Esophagus mucosa (tissue), 1 donor: Measurements from ENCODE around the gene BOK. TPM values are rescaled to one million over a fixed set of nuclear protein-coding genes. Genes with fewer than 3 reads are reported as not detected.
A peak's percentile ranks its signal among the peaks of the same experiment; 100 is the strongest.

Experiments used
- ATAC-seq: fragments of 200-7000 bp; cut with Tn5 transposase; one replicate; pipeline ENCODE4 v1.9.1; 2020
- total RNA-seq: library from RNA; stranded (reverse); gene quantifications from one replicate; pipeline ENCODE4 v1.2.4, GENCODE V29; 2023
- donor health status: DM: yes; HTN: yes; CAD: no.

Gene BOK
- total RNA-seq, 1 donor from 2014 or later = 35.0 TPM

DNA sequence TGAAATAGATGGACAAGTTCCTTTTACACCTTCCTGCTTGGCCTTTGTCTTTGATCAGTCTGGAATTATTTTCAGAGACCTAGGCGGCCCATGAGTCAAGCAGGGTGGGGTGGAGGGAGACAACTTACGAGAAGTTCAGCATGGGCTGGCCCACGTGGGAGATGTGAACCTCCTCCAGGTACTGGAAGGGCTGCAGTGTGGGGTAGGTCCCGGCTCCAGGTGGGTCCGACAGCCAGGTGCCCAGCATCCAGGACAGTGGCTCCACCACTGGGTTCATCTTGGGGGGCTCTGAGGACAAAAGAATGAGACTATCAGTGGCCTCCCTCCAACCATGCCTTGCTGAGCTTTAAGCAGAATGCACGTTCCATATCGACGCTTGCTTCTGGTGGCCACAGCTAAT is 47.6 kb downstream of the BOK start:
- ATAC-seq = no peak

- ATAC-seq = no peak
Measured at GRCh38 chr2:241607162-241607885, 48.8 kb downstream of the BOK start.

DNA sequence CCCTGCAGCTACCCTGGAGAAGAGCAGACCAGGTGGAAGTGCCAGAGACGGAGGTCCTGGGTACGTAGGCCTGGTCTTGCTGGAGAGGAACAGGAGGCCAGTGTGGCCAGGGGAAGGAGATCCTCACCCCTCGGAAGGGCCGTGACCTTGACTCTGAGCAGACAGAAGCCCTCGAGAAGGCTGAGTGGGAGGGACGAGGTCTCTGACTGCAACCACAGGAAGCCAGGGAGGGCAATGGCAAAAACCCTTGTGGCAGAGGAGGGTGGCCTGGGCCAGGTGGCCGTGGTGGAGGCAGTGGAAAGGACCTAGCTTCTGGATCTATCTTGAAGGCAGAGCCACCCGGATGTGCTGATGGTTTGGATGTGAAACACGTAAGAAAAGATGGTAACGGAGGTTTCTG is 50.3 kb downstream of the BOK start:
- no peak for ATAC-seq

- ATAC-seq = peak; percentile 99
Measured at GRCh38 chr2:241609859-241610793, 51.6 kb downstream of the BOK start.

- no peak for ATAC-seq
Measured at GRCh38 chr2:241611062-241611461, 52.5 kb downstream of the BOK start.

GRCh38 chr2:241612156-241613016 is 53.8 kb downstream of the BOK start:
- ATAC-seq = no peak

DNA sequence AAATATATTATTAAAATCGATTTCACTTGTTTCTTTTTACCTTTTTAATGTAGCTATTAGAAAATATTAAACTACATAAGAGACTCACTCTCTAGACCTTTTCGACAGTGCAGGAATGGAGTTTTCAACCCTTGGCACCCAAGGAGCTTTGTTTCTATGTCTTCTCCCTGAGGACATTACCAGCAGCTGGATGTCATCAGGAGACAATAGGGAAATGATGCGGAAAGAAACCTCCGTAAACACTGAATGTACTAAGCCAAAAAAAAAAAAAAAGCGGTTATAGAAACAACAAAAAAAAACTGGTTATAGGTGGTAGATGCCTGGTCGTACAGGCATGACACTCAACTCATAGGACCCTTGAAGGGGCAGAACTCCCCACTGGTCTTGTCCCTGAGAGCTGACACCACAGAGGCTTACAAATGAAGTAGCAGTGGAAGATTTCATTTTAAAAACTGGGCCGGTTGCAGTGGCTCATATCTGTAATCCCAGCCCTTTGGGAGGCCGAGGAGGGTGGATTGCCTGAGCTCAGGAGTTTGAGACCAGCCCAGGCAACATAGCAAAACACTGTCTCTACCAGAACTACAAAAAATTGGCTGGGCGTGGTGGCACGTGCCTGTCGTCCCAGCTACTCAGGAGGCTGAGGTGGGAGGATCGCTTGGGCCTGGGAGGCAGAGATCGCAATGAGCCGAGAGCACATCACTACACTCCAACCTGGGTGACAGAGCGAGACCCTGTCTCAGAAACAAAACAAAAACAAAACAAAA is 54.7 kb downstream of the BOK start:
- ATAC-seq = no peak

DNA sequence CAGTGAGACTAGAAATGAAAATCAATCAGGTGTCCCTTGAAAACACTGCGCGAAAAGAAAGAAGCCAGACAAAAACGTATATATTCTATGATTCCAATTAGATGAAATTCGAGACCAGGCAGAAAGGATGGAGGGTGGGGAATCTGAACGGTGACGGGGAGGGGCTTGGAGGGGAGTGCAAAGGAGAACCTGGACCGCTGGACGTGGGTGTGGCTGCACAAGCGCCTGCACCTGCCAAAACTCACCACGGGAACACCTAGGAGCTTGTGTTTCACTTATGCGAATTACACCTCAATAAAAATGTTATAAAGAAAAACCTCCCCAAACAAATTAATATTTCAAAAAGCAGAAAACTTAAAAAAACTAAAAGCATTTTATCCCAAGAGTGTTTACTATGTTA is 56.5 kb downstream of the BOK start:
- no peak for ATAC-seq

DNA sequence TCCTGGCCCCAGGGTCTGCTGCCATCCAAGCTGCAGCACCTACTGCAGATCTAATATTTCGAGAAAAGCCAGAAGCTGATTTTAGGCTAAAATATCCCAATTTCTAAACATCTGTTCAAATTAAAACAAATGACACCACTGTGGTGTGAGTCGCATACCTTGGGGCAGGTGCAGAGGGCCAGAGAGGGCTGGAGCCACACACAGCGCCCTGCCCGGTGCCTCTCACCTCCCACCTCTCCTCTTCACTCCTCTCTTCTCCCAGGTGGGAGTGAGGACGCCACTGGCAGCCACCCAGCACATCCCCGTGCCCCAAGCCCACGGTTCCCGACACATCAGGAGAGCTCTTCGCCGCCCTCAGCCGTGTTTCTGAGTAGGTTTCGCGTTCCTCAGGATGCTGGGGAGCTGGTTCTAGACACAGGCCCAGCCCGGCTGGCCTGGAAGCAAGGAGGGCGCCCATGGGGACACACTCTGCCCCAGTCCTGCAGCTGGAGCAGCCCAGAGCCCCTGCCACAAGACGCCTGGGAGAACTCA is 57.0 kb downstream of the BOK start:
- ATAC-seq = no peak

GRCh38 chr2:241616168-241617125 is 57.9 kb downstream of the BOK start:
- ATAC-seq = peak; percentile 29

DNA sequence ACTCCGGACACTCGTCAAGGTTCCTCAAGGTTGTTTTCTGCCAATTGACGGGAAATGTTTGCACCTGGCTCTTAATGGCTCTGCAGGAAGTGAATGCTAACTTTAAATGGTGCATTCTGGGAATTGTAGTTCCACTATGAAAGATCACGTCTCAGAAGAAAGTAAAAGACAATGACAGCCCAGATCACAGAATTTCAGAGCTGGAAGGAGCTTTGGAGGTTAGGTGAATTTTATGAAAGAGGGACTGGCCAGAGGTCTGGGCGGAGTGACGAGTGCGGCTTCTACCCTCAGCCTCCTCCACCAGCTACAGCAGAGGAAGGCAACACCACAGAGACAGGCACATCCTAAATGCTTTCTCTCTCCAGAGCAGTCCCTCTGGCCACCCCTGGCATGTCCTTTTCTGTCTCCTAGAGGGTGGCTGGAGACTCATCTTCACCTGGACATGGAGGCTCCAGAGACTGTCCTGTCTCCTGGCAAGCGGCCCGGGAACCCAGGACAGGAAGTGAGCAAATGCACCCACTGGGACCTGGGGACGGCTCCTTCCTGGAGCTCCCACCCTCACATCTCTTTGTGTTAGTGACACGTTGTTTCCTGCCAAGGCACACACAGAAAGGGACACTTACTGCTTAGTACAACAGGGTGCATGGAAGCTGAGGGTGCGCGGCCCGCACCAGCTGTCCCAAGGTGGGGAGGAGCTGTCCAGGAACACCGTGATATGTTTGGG is 59.0 kb downstream of the BOK start:
- ATAC-seq = peak; percentile 27

- no peak for ATAC-seq
Measured at GRCh38 chr2:241618296-241618805, 59.8 kb downstream of the BOK start.

DNA sequence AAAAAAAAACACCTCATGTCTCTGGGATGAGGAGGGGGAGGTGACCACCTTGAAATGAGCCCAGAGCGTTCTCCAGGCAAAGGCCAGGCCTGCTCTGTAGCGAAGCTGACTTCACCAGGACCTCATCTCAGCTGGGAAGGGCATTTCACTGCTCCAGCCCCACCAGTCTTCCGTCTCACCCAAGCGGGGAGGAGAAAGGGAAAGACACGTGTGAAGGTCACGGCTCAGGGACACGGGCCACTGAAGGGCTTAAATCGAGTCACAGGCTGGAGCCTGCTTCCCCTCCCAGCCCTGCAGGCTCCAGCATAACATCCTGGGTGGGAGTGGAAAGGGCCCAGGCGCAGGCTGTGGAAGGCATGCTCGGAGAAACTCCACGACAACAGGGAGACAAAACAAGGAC is 60.3 kb downstream of the BOK start:
- ATAC-seq = no peak

DNA sequence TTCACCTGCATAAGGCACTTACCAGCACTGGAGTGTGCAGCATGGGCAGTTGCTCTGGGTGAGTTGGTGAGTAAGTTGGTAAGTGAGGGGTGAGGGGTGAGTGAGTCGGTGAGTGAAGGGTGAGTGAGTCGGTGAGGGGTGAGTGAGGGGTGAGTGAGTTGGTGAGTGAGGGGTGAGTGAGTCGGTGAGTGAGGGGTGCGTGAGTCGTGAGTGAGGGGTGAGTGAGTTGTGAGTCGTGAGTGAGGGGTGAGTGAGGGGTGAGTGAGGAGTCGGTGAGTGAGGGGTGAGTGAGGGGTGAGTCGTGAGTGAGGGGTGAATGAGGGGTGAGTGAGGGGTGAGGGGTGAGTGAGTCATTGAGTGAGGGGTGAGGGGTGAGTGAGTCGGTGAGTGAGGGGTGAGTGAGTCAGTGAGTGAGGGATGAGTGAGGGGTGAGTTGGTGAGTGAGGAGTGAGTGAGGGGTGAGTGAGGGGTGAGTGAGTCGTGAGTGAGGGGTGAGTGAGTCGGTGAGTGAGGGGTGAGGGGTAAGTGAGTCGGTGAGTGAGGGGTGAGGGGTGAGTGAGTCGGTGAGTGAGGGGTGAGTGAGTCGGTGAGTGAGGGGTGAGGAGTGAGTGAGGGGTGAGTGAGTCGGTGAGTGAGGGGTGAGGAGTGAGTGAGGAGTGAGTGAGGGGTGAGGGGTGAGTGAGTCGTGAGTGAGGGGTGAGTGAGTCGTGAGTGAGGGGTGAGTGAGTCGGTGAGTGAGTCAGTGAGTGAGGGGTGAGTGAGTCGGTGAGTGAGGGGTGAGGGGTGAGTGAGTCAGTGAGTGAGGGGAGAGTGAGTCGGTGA is 61.3 kb downstream of the BOK start:
- ATAC-seq = peak; percentile 9

DNA sequence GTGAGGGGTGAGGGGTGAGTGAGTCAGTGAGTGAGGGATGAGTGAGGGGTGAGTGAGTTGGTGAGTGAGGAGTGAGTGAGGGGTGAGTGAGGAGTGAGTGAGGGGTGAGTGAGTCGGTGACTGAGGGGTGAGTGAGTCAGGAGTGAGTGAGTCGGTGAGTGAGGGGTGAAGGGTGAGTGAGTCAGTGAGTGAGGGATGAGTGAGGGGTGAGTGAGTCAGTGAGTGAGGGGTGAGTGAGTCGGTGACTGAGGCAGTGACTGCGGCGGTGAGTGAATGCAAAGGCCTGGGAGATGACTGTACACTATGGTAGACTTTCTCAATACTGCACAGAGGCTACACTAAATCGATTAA is 61.8 kb downstream of the BOK start:
- peak; percentile 80 for ATAC-seq
